Ureter (tissue), 1 donor: ENCODE data around the gene MRGPRD. TPM values are rescaled to one million over a fixed set of nuclear protein-coding genes. Genes with fewer than 3 reads are reported as not detected.

Source experiments
- DNase-seq: peaks from one replicate; pipeline ENCODE4 v3.0.0-alpha.2; 2020; ENCODE audit warnings: low spot score
- total RNA-seq: library from RNA; stranded (reverse); gene quantifications from one replicate; pipeline ENCODE4 v1.2.4, GENCODE V29; 2023
- donor health status: DM: yes; HTN: yes; CAD: no.

Gene MRGPRD, protein sequence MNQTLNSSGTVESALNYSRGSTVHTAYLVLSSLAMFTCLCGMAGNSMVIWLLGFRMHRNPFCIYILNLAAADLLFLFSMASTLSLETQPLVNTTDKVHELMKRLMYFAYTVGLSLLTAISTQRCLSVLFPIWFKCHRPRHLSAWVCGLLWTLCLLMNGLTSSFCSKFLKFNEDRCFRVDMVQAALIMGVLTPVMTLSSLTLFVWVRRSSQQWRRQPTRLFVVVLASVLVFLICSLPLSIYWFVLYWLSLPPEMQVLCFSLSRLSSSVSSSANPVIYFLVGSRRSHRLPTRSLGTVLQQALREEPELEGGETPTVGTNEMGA
- total RNA-seq = not detected

DNA sequence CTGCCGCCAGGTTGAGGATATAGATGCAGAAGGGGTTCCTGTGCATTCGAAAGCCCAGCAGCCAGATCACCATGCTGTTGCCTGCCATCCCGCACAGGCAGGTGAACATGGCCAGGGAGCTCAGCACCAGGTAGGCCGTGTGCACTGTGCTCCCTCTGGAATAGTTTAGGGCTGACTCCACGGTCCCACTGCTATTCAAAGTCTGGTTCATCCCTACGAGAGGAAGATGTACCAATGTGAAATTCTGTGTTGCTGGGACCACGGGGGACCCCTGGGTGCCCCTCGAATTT is at the start of gene MRGPRD:
TSS of gene MRGPRD (minus strand) at position 211 of the 290 bp plus-strand sequence. CDS start at position 211, 0 bp downstream.
- no peak for DNase-seq

DNA sequence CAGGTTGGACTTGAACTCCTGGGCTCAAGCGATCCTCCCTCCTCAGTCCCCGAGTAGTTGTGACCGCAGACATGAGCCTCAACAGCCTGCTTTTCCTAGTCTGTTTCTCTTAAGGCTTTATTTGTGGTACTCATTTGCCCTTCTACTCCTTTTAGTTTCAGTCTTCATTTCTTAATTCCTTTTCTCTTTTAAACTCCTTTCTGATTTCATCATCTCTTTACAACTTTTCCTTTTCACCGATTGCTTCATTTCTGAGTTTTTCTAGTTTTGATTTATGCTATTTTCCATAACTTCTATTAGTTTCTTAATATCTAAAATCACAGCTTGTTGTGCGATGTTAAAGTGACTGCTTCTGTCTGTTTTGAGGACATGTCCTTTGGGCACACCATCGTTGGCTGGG is 49.5 kb upstream of the MRGPRD start:
- no peak for DNase-seq

DNA sequence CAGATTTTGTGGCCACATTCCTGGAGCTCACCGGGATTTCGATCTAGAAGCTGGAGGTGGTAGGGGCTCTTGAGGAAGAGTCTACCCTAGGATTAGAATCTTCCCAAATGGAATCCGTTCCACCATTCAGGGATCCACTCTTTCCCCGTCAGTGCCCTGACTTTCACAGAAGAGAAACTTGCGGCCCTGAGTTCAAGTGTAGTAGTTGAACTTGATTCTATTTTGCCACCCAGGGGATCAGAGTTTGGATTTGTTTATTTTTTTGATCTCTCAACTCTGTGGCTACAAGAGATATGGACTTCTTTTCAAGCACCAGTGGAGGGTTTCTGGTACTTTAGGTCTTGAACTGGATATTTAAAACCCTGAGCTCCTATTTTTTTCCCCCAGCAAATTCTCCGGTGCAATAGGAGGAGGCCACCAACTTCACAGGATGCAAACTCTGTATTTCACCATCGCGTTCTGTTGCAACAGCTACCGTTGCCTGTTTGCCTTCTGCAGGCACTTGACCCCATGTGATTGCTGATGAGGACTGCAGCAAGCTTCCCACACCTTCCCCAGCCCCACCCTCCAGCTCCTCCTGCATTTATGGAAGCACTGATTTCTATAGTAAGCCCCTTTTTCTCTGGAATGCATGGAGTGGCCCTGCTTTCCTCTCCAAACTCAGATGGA is 47.1 kb upstream of the MRGPRD start:
- DNase-seq = no peak

DNA sequence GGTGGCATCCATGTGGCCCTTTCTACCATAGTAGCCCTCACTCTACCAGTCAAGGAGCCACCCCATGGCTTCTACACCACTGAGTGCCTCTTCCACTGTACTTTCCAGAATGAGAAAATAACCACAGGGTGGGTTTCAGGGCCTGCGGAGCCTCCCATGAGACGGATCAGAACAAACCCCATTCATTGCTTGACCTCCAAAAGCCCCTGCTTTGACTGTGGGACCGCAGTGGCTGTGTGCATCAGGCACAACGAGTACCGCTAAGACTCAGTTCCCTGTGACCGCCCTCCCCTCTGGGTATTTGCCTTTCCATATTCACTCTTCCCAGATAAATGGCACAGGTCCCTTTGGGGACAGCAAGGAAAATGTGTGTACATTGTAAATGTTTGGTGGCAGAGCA is 43.7 kb upstream of the MRGPRD start:
- no peak for DNase-seq

DNA sequence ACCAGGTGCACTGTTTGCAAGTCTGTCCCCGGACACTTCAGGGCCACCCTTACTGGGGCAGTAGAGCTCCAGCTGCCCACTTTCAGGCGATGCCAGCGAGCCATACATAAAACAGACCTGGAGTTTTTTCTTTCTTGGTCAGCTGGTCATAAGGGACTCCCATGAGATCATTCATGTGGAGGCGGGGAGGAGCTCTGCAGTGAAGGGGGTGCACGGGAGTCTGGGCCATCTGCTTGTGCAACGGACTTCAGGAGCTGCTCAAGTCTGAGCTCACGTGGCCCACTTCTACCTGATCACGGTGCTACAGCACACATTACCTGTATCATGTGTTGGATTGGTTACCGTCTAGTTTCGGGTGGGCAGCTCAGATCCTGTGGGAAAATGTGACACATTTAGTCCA is 41.5 kb upstream of the MRGPRD start:
- DNase-seq = no peak

DNA sequence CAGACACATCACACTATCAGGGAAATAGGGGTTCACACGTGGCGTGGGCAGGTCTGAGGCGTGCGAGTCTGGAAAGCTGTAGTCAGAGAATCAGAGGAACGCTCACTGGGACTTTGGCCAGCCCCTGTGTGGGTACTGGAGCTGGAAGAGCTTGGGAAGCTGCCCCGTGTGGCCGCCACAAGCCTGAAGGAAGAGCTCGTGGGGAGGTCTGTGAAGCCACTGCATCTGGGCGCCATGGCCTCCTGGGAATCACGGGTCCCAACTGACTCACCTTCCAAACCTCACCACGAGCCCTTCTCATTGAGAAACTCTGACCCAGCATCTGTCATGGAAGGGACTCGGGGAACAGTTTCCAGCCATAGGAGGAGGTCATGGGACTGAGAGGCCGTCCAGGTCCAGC is 38.1 kb upstream of the MRGPRD start:
- DNase-seq = no peak

DNA sequence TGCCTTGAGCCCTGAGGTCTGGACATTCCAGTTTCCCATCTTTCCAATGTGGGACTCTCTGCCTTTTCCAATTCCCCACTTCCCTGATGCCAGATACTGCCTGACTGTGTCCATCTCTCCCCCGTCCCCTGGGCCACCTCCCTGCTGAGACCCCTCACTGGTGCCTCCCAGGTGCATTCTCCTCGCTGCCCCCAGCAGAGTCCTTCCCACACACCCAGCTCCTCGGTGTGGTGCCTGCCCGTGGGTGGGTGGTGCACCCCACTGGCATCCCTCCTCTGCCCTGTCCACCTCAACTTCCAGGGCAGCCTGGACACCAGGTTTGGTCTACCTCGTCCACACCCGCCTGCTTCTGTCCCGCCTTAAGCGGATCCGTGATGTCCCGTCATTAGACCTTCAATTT is 37.2 kb upstream of the MRGPRD start:
- no peak for DNase-seq

DNA sequence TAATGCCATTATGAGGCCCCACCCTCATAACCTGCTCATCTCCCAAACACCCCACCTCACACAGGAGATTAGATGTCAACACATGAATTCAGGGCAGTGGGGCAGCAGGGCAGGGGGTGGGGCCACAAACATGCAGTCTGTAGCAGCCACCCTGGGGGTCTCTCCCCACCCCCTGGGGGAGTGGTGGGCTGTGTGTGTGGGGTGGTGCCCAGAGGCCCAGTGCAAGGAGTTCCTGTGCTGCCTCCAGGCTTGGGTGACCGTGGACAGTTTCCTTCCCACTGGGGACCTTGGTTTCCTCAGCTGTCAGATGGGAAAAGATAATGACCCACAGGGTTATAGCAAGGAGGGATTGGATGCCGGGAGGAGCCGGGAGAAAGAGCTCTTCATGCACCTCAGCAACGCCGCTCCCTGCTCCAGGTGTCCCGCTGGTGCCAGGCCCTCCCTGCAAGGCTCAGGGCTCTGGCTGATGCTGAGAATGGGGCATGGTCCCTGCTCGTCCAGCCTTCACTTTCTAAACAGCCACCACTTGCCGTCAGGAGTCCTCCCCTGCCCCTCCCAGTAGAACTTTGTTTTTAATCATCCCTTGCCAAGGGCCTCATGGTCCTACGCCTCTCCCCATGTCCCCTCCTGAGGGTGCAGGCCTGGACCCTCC is 34.2 kb upstream of the MRGPRD start:
- no peak for DNase-seq

DNA sequence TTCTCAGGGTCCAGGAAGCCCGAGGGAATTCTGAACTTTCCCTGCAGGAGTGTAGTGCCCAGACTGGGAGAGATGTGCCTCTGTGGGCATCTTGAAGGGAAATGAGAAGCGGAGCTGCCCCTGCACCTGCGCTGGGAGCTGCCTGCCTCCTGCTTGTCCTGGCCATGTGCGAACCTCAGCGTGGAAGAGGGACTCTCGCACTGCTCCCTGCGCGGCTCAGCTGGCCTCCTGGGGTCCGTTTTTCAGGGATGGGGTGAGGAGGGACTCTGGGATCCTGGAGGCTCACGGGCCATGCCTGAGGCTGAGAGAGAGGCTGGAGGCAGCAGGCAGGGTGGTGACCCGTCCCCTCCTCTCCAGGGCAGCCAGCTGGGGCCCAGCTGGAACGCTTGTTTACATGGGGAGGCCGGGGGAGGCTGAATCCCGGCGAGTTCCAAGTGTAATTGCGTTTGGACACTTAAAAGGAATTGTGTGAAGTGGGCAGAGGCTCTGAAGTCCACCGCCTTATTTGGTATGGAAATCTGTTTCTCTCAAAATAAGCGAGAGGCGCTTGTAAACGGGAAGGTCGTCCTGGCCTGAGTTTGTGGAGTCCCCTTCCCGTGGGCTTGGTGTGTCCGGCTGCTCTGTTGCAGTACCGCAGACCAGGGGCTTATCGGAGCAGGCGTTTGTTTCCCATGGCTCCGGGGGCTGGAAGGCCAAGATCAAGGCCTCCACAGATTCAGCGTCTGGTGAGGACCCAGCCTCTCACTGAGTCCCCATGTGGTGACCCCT is 33.5 kb upstream of the MRGPRD start:
- peak; percentile 84 for DNase-seq

DNA sequence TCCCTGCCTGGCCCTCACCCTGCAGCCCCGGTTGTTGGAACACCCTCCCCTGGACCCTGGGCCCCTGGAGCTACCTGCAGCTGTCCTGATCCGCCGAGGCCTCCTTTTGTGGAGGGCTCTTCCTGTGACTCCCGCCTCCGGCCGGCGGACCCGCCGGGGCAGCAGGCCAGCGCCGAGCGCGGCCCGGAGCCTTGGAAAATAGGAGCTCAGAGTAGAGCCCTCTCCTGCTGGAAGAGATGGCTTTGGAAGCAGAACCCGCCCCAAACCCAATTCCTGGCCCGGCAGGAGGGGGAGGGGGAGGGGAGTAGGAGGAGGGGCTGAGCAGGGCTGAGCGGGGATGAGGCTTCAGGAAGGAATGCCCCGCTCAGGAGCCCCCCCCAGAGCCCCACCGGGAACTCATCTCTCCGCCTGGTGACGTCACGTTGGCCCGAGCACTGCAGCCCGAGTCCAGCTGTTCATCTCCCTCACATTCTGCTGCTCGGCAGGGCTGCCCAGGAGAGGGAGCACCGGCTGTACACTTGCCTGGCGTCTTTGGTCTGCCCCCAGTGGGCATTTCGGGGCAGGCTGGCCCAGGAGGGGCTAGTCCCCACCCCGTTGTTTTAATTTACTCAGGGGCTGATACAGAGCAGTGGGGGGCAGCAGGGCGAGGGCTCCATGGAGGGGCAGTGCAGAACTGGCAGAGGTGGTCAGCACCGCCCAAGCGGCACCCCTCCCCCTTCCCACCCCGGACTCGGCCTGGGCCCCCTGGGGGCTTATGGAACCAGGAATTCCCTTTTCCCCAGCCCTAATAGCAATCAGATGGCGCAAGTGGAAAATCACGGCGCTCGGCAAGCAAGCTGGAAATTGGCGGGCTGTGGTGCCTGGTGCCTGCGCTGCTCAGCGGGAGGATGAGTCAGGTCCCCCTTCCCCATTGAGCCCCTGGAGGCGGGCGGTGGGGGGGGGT is 32.5 kb upstream of the MRGPRD start, which contains the start of gene MRGPRF:
TSS of gene MRGPRF (minus strand) at position 238 of the 943 bp plus-strand sequence. CDS start 3,345 bp downstream, outside the sequence.
- peak; percentile 95 for DNase-seq

DNA sequence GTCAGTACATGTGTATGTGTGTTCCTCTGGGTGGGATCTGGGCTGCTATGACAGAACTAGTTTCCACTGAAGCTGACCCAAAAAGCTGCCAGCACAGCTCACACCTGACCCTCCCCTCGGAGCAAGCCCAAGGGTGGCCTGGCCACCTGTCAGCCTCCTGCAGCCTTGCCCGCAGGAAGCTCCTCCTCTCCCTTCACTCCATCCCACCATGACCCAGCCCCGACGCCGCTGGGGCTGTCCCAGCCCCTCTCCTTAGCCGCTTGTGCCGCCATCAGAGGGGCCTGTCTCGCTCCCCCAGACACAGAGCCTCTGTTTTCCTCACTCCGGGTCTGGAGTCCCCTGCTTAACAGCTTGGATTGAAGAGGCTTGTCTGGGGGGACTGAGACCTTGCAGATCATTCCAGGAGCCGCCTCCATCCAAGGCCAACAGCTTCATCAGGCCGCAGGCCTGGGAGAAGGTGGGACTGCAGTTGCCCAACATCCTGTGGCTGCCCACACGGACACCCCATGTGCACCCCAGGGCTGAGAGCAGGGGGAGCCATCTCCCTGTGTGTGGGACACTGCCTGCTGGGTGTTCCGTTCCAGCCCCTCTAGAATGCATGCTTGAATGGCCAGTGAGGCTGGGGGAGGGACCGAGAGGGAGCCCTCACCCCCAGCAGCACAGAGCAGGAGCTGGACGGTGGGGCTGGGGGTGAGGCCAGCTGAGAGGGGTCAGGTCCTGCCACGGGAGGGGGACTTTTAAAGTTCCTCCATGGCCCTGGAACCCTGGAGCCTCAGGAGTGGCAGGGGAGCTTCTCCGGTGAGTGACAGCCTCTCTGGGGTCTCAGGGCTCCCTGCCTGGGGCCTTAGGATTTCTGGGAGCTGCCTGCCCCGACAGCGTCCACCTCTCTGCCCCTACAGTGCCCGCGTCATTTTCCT is 31.6 kb upstream of the MRGPRD start:
- no peak for DNase-seq

DNA sequence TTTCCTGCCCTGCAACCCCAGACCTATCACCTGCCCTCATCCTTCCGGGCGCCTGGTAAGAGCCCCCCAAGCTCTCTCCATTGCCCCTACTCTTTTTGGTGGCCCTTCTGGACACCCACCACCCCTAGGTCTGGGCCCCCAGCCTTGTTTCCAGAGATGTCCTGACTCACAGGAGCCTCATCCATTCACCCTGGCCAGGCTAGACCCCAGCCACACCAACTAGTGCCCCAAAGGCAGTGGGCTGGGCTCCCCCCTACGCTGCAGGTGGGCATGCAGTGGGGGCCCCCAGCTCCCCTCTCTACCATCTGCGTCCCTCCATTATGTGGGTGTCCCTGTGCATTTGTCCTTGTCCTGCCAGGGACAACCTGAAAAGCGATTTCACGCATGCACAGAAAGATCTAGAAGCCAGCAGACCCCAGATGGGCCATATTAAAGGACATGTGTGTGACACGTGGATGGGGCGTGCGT is 30.9 kb upstream of the MRGPRD start:
- DNase-seq = no peak

DNA sequence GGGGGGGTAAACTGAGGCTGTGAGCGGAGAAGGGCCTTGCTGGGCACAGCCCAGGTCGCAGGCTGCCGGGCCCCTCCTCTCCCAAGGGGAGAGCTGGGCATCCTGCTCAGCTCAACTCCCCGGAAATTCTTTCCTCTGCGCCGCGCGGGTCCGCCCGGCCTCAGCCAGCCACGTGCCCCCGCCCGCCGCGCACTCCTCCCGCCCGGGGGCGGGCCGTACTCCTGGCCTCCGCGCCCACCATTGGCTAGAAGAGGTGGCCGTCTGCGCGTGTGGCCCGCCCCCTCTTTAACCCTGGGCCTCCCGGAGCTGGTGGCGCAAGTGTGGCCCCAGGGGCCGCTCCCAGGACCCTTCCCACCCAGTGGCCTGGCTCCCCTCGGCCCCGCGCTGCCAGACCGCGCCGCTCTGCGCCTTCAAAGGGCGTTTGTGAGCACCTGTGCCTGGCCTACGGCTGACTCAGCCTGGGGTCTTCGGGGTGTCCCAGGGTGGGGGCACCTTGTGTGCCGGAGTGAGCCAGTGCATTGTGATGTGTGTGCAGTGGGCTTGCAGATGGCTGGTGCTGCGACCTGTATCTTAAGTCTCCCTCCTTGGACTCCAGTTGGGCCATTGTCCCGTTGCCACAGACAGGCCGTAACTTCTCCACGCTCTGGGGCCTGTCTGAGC is 30.3 kb upstream of the MRGPRD start:
- DNase-seq = peak; percentile 90

DNA sequence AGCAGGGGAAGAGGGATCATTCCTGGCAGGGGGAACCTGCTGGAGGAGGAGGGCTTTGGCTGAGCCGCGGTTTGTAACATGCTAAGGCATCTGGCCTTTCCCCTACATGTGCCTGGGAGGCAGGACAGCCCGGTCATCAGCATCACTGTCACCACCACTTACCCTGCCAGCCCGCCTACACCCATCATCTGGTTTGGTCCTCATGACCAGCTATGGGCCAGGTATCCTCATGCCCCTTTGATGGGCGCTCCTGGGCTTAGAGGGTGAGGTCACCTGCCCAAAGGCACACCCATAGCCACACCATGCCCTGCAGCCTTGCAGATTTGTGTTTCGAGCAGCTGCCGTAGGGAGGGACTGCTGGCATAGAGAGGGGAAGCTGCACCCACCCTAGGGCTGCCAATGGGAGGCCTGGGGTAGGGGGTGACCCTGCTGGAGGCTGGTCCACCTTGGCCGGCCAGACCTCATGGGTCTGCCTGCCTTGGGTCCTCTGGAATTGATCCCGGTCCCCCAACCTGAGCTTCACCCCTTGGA is 29.6 kb upstream of the MRGPRD start:
- DNase-seq = no peak

DNA sequence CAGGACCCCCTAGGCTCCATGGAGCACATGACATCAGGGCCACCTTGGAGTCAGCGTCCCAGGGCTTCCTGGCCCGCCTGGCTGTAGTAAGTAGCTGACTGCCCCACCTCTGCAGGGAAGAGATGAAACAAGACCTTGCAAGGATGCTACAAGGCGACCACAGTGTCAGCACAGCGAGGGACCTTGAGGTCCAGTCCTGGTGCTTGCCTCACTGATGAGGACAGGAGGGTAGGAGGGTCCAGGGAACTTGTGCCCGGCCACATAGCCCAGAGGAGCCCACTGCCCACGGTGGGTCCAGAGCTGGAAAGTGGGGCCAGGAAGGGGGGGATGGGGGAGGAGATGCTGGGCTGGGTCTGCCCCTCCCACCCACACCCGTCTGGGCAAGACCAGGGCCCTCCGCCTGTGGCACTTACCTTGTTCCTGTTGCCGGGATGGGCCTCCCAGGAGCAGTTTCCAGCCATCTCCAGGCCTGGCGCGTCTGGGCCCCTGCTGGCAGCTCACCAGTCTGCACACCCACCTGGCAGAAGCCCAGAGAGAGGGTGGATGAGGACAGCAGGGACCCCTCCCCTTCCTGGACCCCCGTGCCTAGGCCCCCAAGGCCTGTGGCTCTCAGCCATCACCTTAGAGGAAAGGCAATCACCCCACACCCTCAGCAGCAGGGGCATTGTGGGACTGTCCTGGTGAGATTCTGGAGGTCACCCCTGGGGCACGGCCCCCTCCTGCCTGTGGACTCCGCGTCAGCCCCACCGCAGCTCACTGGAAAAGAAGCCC is 28.8 kb upstream of the MRGPRD start:
- no peak for DNase-seq

DNA sequence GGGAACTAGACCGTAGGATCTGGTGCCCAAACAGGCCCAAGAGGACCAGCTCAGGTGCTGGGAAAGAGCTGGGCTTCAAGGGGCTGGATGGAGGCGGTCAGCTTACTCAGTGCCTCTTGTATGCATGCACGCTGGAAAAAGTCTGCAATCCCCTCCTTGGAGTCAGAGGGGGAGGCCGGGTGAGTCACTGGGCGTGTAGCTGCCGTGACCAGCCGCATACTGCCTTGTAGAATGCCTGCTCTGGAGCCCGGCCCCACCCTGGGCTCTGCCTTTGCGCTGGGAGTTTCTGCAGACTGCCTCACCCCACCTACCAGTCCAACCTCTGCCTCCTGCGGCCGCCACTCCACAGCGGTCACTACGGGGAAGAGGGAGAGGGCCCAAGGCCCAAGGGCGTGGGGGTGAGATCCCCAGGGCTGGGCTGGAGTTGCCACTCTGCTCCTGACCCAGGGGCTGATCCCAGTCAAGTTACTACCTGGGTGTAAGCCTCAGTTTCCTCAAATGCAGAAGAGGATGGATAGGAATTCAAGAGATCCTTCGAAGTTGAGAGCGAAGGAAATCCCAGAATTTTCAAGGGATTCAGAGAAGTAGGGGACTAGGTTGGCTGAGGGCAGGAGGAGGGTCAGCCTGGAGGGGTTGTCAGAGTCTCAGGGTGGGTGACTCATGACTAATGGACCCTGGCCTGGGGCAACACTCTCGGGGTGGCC is 28.1 kb upstream of the MRGPRD start:
- DNase-seq = peak; percentile 93

DNA sequence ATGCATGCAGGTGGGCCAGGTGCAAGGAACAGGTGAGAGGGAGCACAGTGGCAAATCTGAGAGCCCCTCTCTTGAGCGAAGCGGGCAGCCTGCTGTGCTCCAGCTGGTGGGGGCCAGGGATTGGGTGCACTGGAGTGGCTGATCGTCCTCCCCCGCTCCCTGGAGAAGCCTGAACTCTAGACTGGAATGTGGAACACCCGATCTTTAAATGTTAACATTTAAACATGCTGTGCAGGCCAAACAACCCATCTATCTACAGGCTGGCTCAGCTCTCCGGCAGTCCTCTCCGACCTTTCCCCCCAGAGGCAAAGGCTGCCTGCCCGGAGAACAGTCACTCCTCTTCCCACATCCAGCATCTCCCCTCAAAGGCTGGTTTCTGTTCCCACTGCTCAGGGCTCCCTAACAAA is 27.2 kb upstream of the MRGPRD start:
- no peak for DNase-seq

DNA sequence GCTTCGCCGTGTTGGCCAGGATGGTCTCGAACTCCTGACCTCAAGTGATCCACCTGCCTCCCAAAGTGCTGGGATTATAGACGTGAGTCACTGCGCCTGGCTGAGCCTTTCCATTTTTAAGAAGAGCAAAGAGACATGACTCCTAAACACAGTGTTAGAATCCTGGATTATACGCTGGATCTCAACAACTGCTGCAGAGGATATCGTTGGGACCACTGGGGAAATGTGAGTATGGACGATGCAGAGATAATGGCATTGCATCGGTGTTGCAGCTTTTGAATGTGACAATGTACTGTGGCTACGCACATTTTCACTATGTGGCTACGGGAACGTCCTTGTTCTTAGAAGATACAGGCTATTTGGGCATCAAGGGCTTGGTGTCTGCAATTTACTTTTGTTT is 26.0 kb upstream of the MRGPRD start:
- peak; percentile 33 for DNase-seq
